Adrenal gland (tissue), 12 donors: Measurements from ENCODE around the gene FNBP1. TPM values are rescaled to one million over a fixed set of nuclear protein-coding genes. Genes with fewer than 3 reads are reported as not detected.

Source experiments
- DNase-seq, 7 donors: peaks; one replicate each; pipeline ENCODE4 v3.0.0-alpha.2; 2019 to 2020
- H3K27ac ChIP-seq, 5 donors: fragments of 200-600 bp; sonication (generic) in 4 of 5; 1 replicate in 3 of 5; 2 replicates in 2 of 5; pipeline versions ENCODE4 v1.5.1 to v1.8.0; 2016 to 2020; ENCODE audit warnings: mild to moderate bottlenecking in 1 of 5
- H3K27me3 ChIP-seq: fragments of 200-600 bp; 2 replicates; pipeline ENCODE4 v1.8.0; 2021
- H3K36me3 ChIP-seq, 2 donors: fragments of 200-600 bp; replicated peaks in 1 of 2; 1 replicate in 1 of 2; 2 replicates in 1 of 2; pipeline versions ENCODE4 v1.5.1 to v1.8.0; 2018 to 2022
- H3K4me1 ChIP-seq, 2 donors: fragments of 200-600 bp; replicated peaks in 1 of 2; 1 replicate in 1 of 2; 2 replicates in 1 of 2; pipeline versions ENCODE4 v1.5.1 to v1.8.0; 2018 to 2021
- H3K4me3 ChIP-seq, 4 donors: fragments of 200-600 bp; sonication (generic) in 3 of 4; one replicate each; pipeline ENCODE4 v1.5.1; 2016 to 2018
- H3K9me3 ChIP-seq, 3 donors: fragments of 200-600 bp; sonication (generic) in 1 of 3; replicated peaks in 1 of 3; 1 replicate in 2 of 3; 2 replicates in 1 of 3; pipeline versions ENCODE4 v1.5.1 to v1.8.0; 2016 to 2021
- POLR2A ChIP-seq, 2 donors: fragments of 450-650 bp; IDR thresholded peaks; one replicate each; pipeline ENCODE4 v1.6.1; 2017; ENCODE audit warnings: antibody characterized with exemption in 2 of 2, mild to moderate bottlenecking in 2 of 2, moderate library complexity in 1 of 2
- WGBS, 4 donors: extraction: QIAGEN DNeasy Blood & Tissue Kit in 2 of 4; methylation state at CpG; one replicate each; pipeline versions ENCODE4 v1.1.5 to v1.1.7; 2013 to 2017; 5-methylcytosine and 5-hydroxymethylcytosine counted together
- intact Hi-C, 2 donors: fragments of 100-400 bp; cut with DNase I; formaldehyde crosslinking; loops; one replicate each; pipeline versions ENCODE4 v1.14.1 to v1.15.0; 2022 to 2023
- polyA plus RNA-seq, 3 donors: library from polyadenylated mRNA; stranded (reverse); fragments of 200-250 nt in 2 of 3; fragments of 350-450 nt in 1 of 3; fragmentation: Illumina TruSeq in 1 of 3; extraction: RNeasy Lipid Tissue Mini Kit (QIAGEN cat#74804) in 1 of 3; gene quantifications; one replicate each; pipeline ENCODE4 v1.2.3, GENCODE V29; 2013 to 2014
- total RNA-seq, 9 donors: library from RNA; depleted of rRNA in 4 of 9; stranded (reverse); fragments of >200 nt in 4 of 9; fragments of 120-200 nt in 1 of 9; fragmentation: NEBNext Ultra II Directional in 1 of 9; extraction: Animal tissue kit (Norgen Biotek cat#: 25700) in 1 of 9; gene quantifications; one replicate each; pipeline versions ENCODE4 v1.1.0 to v1.2.4, GENCODE V29; 2013 to 2023
- TF ChIP-seq, protein P1 (sequence below), 6 experiments: fragments of 450-650 bp in 4 of 6; fragments of 200-600 bp in 2 of 6; sonication (generic) in 1 of 6; IDR thresholded peaks; 1 replicate in 5 of 6; 2 replicates in 1 of 6; pipeline versions ENCODE4 v1.5.1 to v1.8.0; 2016 to 2021; ENCODE audit warnings: antibody characterized with exemption in 6 of 6, mild to moderate bottlenecking in 2 of 6, moderate library complexity in 1 of 6
- donor health status: healthy with polysubstance abuse.
- donor health status: Bipolar disorder and iron deficiency.
- donor health status: DM: yes; HTN: yes; CAD: no.
- donor health status: DM: no; HTN: no; CAD: no.
- donor health status: DM: no; HTN: no; CAD: no.
- donor health status: DM: yes; HTN: yes; CAD: no.

The FNBP1 gene
- total and polyA plus RNA-seq, 12 donors: 15.3 to 40.4 (median 24.0) TPM

DNA sequence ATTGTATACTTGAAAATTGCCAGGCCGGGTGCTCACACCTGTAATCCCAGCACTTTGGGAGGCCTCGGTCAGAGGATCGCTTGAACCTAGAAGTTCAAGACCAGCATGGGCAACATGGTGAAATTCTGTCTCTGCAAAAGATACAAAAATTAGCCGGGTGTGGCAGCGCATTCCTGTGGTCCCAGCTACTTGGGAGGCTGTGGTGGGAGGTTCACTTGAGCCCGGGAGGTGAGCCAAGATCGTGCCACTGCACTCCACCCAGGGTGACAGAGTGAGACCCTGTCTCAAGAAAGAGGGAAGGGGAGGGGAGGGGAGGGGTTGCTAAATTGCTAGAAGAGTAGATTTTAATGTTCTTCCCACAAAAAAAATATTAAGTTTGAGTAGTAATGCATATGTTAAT is 53.2 kb downstream of the FNBP1 start:
- no peak overlapping the region for H3K4me3 ChIP-seq
- intact Hi-C loops: no loop called here
- H3K36me3 ChIP-seq: no peaks in the 10 kb centered on the region
- no peak for TF ChIP-seq POLR2A (IDR thresholded peaks at IDR 0.05)
- TF ChIP-seq, protein P1, sequence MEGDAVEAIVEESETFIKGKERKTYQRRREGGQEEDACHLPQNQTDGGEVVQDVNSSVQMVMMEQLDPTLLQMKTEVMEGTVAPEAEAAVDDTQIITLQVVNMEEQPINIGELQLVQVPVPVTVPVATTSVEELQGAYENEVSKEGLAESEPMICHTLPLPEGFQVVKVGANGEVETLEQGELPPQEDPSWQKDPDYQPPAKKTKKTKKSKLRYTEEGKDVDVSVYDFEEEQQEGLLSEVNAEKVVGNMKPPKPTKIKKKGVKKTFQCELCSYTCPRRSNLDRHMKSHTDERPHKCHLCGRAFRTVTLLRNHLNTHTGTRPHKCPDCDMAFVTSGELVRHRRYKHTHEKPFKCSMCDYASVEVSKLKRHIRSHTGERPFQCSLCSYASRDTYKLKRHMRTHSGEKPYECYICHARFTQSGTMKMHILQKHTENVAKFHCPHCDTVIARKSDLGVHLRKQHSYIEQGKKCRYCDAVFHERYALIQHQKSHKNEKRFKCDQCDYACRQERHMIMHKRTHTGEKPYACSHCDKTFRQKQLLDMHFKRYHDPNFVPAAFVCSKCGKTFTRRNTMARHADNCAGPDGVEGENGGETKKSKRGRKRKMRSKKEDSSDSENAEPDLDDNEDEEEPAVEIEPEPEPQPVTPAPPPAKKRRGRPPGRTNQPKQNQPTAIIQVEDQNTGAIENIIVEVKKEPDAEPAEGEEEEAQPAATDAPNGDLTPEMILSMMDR (IDR thresholded peaks at IDR 0.05): no peak
- 78 to 85% (median 83%) methylated on average over 7 of the region's 7 CpGs for WGBS, 4 donors
- peaks cover under 1 to 6% of the 10 kb centered on the region in 2 donors for H3K4me1 ChIP-seq
- H3K27ac ChIP-seq: peak overlapping the region in 1 of 5 donors; percentile 40
- DNase-seq: no peak
- no peaks in the 10 kb centered on the region for H3K27me3 ChIP-seq
- H3K9me3 ChIP-seq: no peaks in the 10 kb centered on the region

DNA sequence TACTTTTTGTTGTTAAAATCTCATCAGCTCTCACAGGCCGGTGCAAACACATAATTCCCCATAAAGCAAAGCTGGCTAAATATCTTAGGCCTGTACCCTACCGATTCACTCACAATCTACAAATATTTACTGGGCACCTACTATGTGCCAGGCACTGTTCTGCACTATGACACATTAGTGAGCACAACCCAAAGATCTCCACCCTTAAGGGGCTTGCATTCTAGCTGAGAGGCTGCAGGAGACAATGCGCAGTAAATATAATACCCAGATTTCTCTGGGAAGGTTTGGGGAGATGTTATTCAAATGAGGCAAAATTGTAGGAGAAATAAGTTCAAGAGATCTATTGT is 53.7 kb downstream of the FNBP1 start:
- intact Hi-C loops: no loop called here
- no peak for DNase-seq
- no peak overlapping the region for H3K4me3 ChIP-seq
- peak overlapping the region in 1 of 5 donors; percentile 40 for H3K27ac ChIP-seq
- TF ChIP-seq POLR2A (IDR thresholded peaks at IDR 0.05): no peak
- TF ChIP-seq, protein P1 (IDR thresholded peaks at IDR 0.05): no peak
- H3K27me3 ChIP-seq: no peaks in the 10 kb centered on the region
- no peaks in the 10 kb centered on the region for H3K9me3 ChIP-seq
- WGBS, 4 donors: 71 to 97% (median 93%) methylated on average over 3 of the region's 3 CpGs
- peaks cover 0 to 6% of the 10 kb centered on the region in 2 donors for H3K4me1 ChIP-seq
- H3K36me3 ChIP-seq: no peaks in the 10 kb centered on the region

DNA sequence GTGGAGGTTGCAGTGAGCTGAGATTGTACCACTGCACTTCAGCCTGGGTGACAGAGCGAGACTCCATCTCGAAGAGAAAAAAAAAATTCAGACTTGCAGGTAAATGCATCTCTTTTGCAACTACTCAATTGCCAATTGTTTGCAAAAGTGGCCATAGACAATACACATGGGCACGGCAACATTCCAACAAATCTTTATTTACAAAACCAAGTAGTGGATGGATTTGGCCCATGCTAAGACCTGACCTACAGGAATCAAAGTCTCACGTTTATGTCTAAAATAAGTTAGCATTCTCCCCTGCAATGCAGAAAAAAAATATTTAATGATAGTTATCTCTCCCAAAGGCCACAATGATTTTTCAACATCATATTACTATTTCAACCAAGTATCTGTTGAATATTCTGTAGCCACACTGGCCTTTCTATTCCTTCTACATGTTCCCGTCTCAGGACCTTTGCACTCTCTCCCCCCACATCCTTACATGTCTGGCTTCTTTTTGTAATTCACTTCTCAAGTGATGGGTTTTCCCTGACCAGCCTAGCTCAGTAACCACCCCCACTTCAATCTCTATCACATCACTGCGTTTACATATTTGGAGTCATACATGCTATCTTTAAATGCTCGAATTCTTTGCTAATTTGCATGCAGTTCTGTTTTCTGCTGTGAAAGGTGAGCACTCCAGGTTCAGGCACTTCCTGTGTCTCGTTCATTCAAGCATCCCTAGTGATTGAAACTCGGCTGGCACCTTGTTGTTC is 54.2 kb downstream of the FNBP1 start:
- intact Hi-C loops: no loop called here
- peaks cover 0 to 6% of the 10 kb centered on the region in 2 donors for H3K4me1 ChIP-seq
- TF ChIP-seq, protein P1 (IDR thresholded peaks at IDR 0.05): no peak
- no peak for TF ChIP-seq POLR2A (IDR thresholded peaks at IDR 0.05)
- no peak for DNase-seq
- no peaks in the 10 kb centered on the region for H3K36me3 ChIP-seq
- H3K9me3 ChIP-seq: no peaks in the 10 kb centered on the region
- 85 to 90% (median 86%) methylated on average over 9 of the region's 9 CpGs for WGBS, 4 donors
- H3K4me3 ChIP-seq: no peak overlapping the region
- H3K27ac ChIP-seq: no peak overlapping the region
- H3K27me3 ChIP-seq: no peaks in the 10 kb centered on the region

DNA sequence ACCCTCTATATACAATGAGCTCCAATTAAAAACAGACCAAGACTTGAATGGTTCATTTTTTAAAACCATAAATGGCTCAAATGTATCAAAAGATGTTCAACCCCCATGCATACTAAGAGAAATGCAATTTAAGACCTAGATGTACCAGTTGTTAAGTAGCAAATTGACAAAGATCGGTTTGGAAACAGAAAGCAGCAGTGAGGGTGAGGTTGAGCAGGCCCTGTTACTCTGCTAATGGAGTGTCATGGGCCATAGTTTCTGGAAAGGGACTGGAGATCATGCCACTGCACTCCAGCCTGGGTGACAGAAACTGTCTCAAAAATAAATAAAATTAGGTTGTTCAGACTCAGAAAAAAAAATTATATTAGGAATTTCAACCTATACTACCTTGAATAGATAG is 55.0 kb downstream of the FNBP1 start:
- no peak for TF ChIP-seq POLR2A (IDR thresholded peaks at IDR 0.05)
- TF ChIP-seq, protein P1 (IDR thresholded peaks at IDR 0.05): no peak
- H3K27ac ChIP-seq: no peak overlapping the region
- no peaks in the 10 kb centered on the region for H3K27me3 ChIP-seq
- no peak overlapping the region for H3K4me3 ChIP-seq
- peaks cover 0 to 6% of the 10 kb centered on the region in 2 donors for H3K4me1 ChIP-seq
- WGBS, 4 donors: 84 to 95% (median 90%) methylated on average over 1 of the region's 1 CpG
- no peaks in the 10 kb centered on the region for H3K36me3 ChIP-seq
- no peak for DNase-seq
- H3K9me3 ChIP-seq: no peaks in the 10 kb centered on the region
- intact Hi-C loops: no loop called here
